Muscle layer of duodenum (tissue), 2 donors: ENCODE measurements around the gene LYPD4.

Source experiments
- H3K27ac ChIP-seq: one replicate; pipeline ENCODE4 v1.7.0; 2013; ENCODE audit warnings: mild to moderate bottlenecking, low read length
- H3K27me3 ChIP-seq: one replicate; pipeline ENCODE4 v1.7.0; 2013; ENCODE audit warnings: low read depth, mild to moderate bottlenecking, control low read depth, low read length
- H3K36me3 ChIP-seq, 2 donors: one replicate each; pipeline ENCODE4 v1.7.0; 2013; ENCODE audit warnings: low read length in 2 of 2, control low read depth in 1 of 2, mild to moderate bottlenecking in 1 of 2; ENCODE audit not compliant: insufficient read depth in 2 of 2, control insufficient read depth in 1 of 2
- H3K4me1 ChIP-seq, 2 donors: one replicate each; pipeline ENCODE4 v1.7.0; 2013; ENCODE audit warnings: low read length in 2 of 2, mild to moderate bottlenecking in 2 of 2, control low read depth in 1 of 2, moderate library complexity in 1 of 2; ENCODE audit not compliant: insufficient read depth in 2 of 2, control insufficient read depth in 1 of 2
- H3K4me3 ChIP-seq, 2 donors: one replicate each; pipeline ENCODE4 v1.7.0; 2013; ENCODE audit warnings: low read length in 2 of 2, low read depth in 1 of 2, mild to moderate bottlenecking in 1 of 2
- H3K9me3 ChIP-seq, 2 donors: one replicate each; pipeline ENCODE4 v1.7.0; 2013; ENCODE audit warnings: low read length in 2 of 2, control low read depth in 1 of 2, mild to moderate bottlenecking in 1 of 2; ENCODE audit not compliant: control insufficient read depth in 1 of 2
- donor health status: healthy.

The LYPD4 gene

GRCh38 chr19:41871573-41872383 is 27.3 kb upstream of the LYPD4 start:
- H3K36me3 ChIP-seq: peaks cover 26 to 37% of the 10 kb centered on the region in 2 donors
- no peaks in the 10 kb centered on the region for H3K9me3 ChIP-seq
- H3K4me1 ChIP-seq: peaks cover 11 to 13% of the 10 kb centered on the region in 2 donors
- H3K27ac ChIP-seq: no peak overlapping the region
- H3K4me3 ChIP-seq: no peak overlapping the region
- H3K27me3 ChIP-seq: no peaks in the 10 kb centered on the region

DNA sequence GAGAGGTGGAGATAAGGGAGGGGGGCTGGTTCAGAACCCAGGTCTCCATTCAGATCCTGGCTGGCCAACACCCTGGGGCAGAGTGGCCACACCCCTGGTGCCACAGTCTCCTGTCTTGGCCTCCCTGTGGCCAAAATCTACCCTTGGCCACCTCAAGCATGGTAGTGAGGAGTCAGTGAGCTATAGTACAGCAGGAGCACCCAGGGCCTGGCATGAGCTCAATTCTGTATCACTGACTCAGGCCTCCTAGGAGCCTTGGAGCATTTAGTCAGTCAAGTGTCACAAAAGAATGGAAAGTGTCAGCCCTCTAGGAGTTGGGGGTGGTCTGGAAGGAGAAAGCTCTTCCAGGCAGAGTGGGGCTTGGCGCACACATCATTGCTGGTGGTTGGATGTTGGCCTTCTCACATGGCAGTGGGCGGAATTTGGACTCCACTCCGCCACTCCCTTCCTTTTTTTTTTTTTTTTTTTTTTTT is 26.0 kb upstream of the LYPD4 start:
- Histone ChIP-seq H3K4me1 (peaks cover 11 to 13% of the 10 kb centered on the region in 2 donors), H3K27ac (peak overlapping the region; percentile 14), H3K9me3 (no peaks in the 10 kb centered on the region), H3K27me3 (no peaks in the 10 kb centered on the region), H3K36me3 (peaks cover 31 to 39% of the 10 kb centered on the region in 2 donors), H3K4me3 (no peak overlapping the region)

DNA sequence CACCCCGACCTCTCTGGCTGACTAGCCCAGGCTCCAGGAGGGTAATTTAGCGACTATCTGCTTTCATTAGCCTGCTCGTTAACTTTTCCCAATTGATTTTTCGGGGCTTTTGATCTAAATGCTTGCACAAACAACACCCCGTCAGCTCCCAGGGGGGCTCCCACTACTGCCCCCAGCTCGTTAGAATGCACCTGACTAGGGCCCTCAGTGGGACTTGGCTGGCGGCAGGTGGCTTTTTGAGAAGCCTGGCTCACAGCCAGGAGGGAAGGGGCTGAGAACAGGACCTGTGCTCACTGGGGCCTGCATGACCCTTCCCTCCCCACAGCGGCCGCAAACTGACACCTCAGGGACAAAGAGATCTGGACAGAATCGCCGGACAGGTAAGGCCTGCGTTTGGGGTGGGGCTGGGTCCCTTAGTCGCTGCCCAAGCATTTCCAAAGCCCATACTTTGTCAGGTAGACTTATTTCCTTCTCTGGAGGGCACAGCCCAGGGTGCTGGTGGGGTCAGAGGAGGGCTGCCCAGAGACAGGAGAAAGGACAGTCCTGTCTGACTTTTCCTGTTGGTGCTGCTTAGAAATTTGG is 25.0 kb upstream of the LYPD4 start:
- H3K4me1 ChIP-seq: peaks cover 11 to 13% of the 10 kb centered on the region in 2 donors
- no peaks in the 10 kb centered on the region for H3K9me3 ChIP-seq
- H3K27ac ChIP-seq: no peak overlapping the region
- no peak overlapping the region for H3K4me3 ChIP-seq
- no peaks in the 10 kb centered on the region for H3K27me3 ChIP-seq
- H3K36me3 ChIP-seq: peaks cover 39 to 49% of the 10 kb centered on the region in 2 donors

GRCh38 chr19:41868989-41869300 is 24.5 kb upstream of the LYPD4 start:
- peaks cover 45 to 54% of the 10 kb centered on the region in 2 donors for H3K36me3 ChIP-seq
- no peak overlapping the region for H3K4me3 ChIP-seq
- no peaks in the 10 kb centered on the region for H3K9me3 ChIP-seq
- H3K27me3 ChIP-seq: no peaks in the 10 kb centered on the region
- H3K27ac ChIP-seq: no peak overlapping the region
- peaks cover 13 to 14% of the 10 kb centered on the region in 2 donors for H3K4me1 ChIP-seq

GRCh38 chr19:41868120-41868988 is 23.9 kb upstream of the LYPD4 start:
- H3K4me3 ChIP-seq: no peak overlapping the region
- no peaks in the 10 kb centered on the region for H3K27me3 ChIP-seq
- H3K9me3 ChIP-seq: no peaks in the 10 kb centered on the region
- no peak overlapping the region for H3K27ac ChIP-seq
- H3K36me3 ChIP-seq: peaks cover 47 to 60% of the 10 kb centered on the region in 2 donors
- H3K4me1 ChIP-seq: peaks cover 14 to 15% of the 10 kb centered on the region in 2 donors

DNA sequence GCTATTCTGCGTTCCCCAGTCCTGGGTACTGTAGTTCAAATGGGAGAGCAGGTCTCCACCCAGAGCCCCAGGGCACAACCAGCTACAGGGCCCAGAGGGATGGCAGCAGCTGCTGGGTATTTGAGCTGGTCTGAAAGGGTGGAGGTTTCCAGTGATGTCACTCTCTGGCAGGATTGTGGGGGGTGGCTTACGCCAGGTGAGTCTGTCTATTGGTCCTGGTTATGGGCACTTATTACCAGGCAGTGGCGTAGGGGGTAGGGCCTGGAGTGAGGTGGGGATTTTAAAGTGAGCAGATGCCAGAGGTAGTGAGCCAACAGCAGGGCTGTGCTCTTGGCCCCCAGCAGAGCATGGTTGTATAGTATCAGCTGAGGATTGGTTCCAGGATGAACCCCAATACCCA is 21.8 kb upstream of the LYPD4 start:
- Histone ChIP-seq H3K27me3 (no peaks in the 10 kb centered on the region), H3K4me3 (no peak overlapping the region), H3K4me1 (peaks cover 25 to 29% of the 10 kb centered on the region in 2 donors), H3K27ac (no peak overlapping the region), H3K36me3 (peaks cover 60 to 71% of the 10 kb centered on the region in 2 donors), H3K9me3 (no peaks in the 10 kb centered on the region)

GRCh38 chr19:41864374-41864773 is 19.9 kb upstream of the LYPD4 start:
- Histone ChIP-seq H3K9me3 (no peaks in the 10 kb centered on the region), H3K27me3 (no peaks in the 10 kb centered on the region), H3K36me3 (peaks cover 54 to 62% of the 10 kb centered on the region in 2 donors), H3K4me1 (peaks cover 27 to 39% of the 10 kb centered on the region in 2 donors), H3K4me3 (no peak overlapping the region), H3K27ac (peak overlapping the region; percentile 6)

GRCh38 chr19:41863209-41863931 is 18.9 kb upstream of the LYPD4 start:
- Histone ChIP-seq H3K27ac (no peak overlapping the region), H3K9me3 (no peaks in the 10 kb centered on the region), H3K36me3 (peaks cover 50 to 52% of the 10 kb centered on the region in 2 donors), H3K27me3 (no peaks in the 10 kb centered on the region), H3K4me1 (peaks cover 27 to 37% of the 10 kb centered on the region in 2 donors), H3K4me3 (no peak overlapping the region)

- H3K36me3 ChIP-seq: peaks cover 43 to 46% of the 10 kb centered on the region in 2 donors
- H3K4me3 ChIP-seq: no peak overlapping the region
- H3K27me3 ChIP-seq: no peaks in the 10 kb centered on the region
- H3K4me1 ChIP-seq: peaks cover 22 to 32% of the 10 kb centered on the region in 2 donors
- no peaks in the 10 kb centered on the region for H3K9me3 ChIP-seq
- H3K27ac ChIP-seq: peak overlapping the region; percentile 98
Observed at GRCh38 chr19:41862445-41862986, 18.0 kb upstream of the LYPD4 start.

- peak overlapping the region; percentile 98 for H3K27ac ChIP-seq
- peaks cover 22 to 32% of the 10 kb centered on the region in 2 donors for H3K4me1 ChIP-seq
- H3K9me3 ChIP-seq: no peaks in the 10 kb centered on the region
- peaks cover 43 to 46% of the 10 kb centered on the region in 2 donors for H3K36me3 ChIP-seq
- no peaks in the 10 kb centered on the region for H3K27me3 ChIP-seq
- peak overlapping the region; percentile 84 to 87 for H3K4me3 ChIP-seq
Observed at GRCh38 chr19:41861846-41862245, 17.4 kb upstream of the LYPD4 start.
